Tibial nerve (tissue), 3 donors: ENCODE results near the gene WWTR1.

ENCODE experiments used
- POLR2A ChIP-seq, 2 donors: fragments of 450-650 bp; IDR thresholded peaks; one replicate each; pipeline ENCODE4 v1.6.1; 2017; ENCODE audit warnings: antibody characterized with exemption in 2 of 2, mild to moderate bottlenecking in 2 of 2, moderate library complexity in 2 of 2
- TF ChIP-seq, protein P1 (sequence below), 5 experiments: fragments of 200-600 bp in 3 of 5; fragments of 450-650 bp in 2 of 5; sonication (generic) in 3 of 5; IDR thresholded peaks; one replicate each; pipeline ENCODE4 v1.5.1; 2016 to 2019; ENCODE audit warnings: antibody characterized with exemption in 5 of 5, mild to moderate bottlenecking in 3 of 5, moderate library complexity in 2 of 5

DNA sequence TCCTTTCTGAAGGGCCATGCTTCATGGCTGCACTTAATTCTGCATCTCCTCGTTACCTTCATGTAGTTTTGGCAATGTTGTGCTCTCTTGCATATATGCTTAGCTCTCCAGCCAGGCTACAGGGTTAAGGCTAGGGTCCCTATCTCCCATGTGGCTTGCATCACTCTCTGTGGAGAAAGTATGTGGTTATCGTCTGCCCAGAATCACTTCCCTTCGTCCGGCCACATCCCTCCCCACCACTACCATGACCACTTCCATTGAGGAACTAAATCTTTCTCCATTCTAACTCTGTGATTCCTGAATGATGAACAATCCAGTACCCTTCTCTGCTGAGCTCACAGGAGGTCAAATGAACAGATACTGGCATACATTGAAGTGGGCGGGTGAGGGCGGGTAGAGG lies 34.0 kb downstream of the WWTR1 start:
- TF ChIP-seq, protein P1, sequence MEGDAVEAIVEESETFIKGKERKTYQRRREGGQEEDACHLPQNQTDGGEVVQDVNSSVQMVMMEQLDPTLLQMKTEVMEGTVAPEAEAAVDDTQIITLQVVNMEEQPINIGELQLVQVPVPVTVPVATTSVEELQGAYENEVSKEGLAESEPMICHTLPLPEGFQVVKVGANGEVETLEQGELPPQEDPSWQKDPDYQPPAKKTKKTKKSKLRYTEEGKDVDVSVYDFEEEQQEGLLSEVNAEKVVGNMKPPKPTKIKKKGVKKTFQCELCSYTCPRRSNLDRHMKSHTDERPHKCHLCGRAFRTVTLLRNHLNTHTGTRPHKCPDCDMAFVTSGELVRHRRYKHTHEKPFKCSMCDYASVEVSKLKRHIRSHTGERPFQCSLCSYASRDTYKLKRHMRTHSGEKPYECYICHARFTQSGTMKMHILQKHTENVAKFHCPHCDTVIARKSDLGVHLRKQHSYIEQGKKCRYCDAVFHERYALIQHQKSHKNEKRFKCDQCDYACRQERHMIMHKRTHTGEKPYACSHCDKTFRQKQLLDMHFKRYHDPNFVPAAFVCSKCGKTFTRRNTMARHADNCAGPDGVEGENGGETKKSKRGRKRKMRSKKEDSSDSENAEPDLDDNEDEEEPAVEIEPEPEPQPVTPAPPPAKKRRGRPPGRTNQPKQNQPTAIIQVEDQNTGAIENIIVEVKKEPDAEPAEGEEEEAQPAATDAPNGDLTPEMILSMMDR (IDR thresholded peaks at IDR 0.05), result no peak
- TF ChIP-seq POLR2A (IDR thresholded peaks at IDR 0.05), result no peak
